Esophagus squamous epithelium (tissue), 5 donors: ENCODE data around the gene HOXA7. TPM values are rescaled to one million over a fixed set of nuclear protein-coding genes. Genes with fewer than 3 reads are reported as not detected.

Experiments used
- DNase-seq: peaks from one replicate; lab custom pipeline; 2025; lab: John Stamatoyannopoulos, UW
- H3K27ac ChIP-seq, 4 donors: fragments of 200-600 bp; sonication (generic); one replicate each; pipeline ENCODE4 v1.5.1; 2016 to 2019; ENCODE audit warnings: mild to moderate bottlenecking in 1 of 4
- H3K27me3 ChIP-seq, 4 donors: fragments of 200-600 bp; sonication (generic); 1 replicate in 3 of 4; 2 replicates in 1 of 4; pipeline versions ENCODE4 v1.5.1 to v1.6.0; 2017 to 2021; ENCODE audit warnings: antibody characterized with exemption in 1 of 4
- H3K36me3 ChIP-seq, 3 donors: fragments of 200-600 bp; sonication (generic); one replicate each; pipeline ENCODE4 v1.5.1; 2016 to 2019
- H3K4me1 ChIP-seq, 3 donors: fragments of 200-600 bp; sonication (generic); one replicate each; pipeline ENCODE4 v1.5.1; 2017 to 2019
- H3K4me3 ChIP-seq, 4 donors: fragments of 200-600 bp; sonication (generic); 1 replicate in 3 of 4; 2 replicates in 1 of 4; pipeline ENCODE4 v1.5.1; 2016 to 2019; ENCODE audit warnings: mild to moderate bottlenecking in 2 of 4, moderate library complexity in 1 of 4
- H3K9me3 ChIP-seq, 3 donors: fragments of 200-600 bp; sonication (generic); one replicate each; pipeline ENCODE4 v1.5.1; 2016 to 2019
- CTCF ChIP-seq, 6 experiments: fragments of 450-650 bp in 4 of 6; fragments of 200-600 bp in 2 of 6; sonication (generic) in 2 of 6; IDR thresholded peaks; one replicate each; pipeline ENCODE4 v1.5.1; 2016 to 2019; ENCODE audit warnings: antibody characterized with exemption in 6 of 6, mild to moderate bottlenecking in 4 of 6, moderate library complexity in 4 of 6
- POLR2A ChIP-seq, 4 donors: fragments of 450-650 bp; IDR thresholded peaks; one replicate each; pipeline ENCODE4 v1.6.1; 2017; ENCODE audit warnings: antibody characterized with exemption in 4 of 4, mild to moderate bottlenecking in 4 of 4, moderate library complexity in 3 of 4
- WGBS, 2 donors: methylation state at CpG; one replicate each; pipeline ENCODE4 v1.1.5; 2018; 5-methylcytosine and 5-hydroxymethylcytosine counted together
- intact Hi-C: fragments of 100-400 bp; cut with DNase I; formaldehyde crosslinking; loops from one replicate; pipeline ENCODE4 v1.15.0; 2022
- total RNA-seq, 4 donors: library from RNA; depleted of rRNA; stranded (reverse); fragments of >200 nt; gene quantifications; one replicate each; pipeline ENCODE4 v1.1.0, GENCODE V29; 2016
- donor health status: DM: yes; HTN: yes; CAD: no.

HOXA7 gene
- total RNA-seq, 4 donors from 2014 or later: 0.23 to 0.76 (median 0.48) TPM

- no peak overlapping the region for H3K27ac ChIP-seq
- H3K4me3 ChIP-seq: peak overlapping the region in 3 of 4 donors; percentile 5 to 49 (median 23)
- peaks cover 68 to 100% (median 85%) of the 10 kb centered on the region in 4 donors for H3K27me3 ChIP-seq
- intact Hi-C loops: loop anchor here (5.0 to 10.0 kb wide), 2 partner anchors 793 to 1315 kb away; no protein-coding TSS in a partner anchor
- H3K9me3 ChIP-seq: no peaks in the 10 kb centered on the region
- TF ChIP-seq CTCF (IDR thresholded peaks at IDR 0.05): no peak
- no peak for TF ChIP-seq POLR2A (IDR thresholded peaks at IDR 0.05)
- no peaks in the 10 kb centered on the region for H3K36me3 ChIP-seq
- DNase-seq: no peak
- H3K4me1 ChIP-seq: peaks cover 30 to 81% (median 50%) of the 10 kb centered on the region in 3 donors
- WGBS, 2 donors: 5 to 6% methylated on average over 27 to 28 of the region's 46 CpGs
Measured at GRCh38 chr7:27169658-27170425, 13.4 kb upstream of the HOXA7 start.

GRCh38 chr7:27168265-27168947 is 11.9 kb upstream of the HOXA7 start:
- no peak for DNase-seq
- Histone ChIP-seq H3K36me3 (no peaks in the 10 kb centered on the region), H3K27ac (no peak overlapping the region), H3K4me1 (peaks cover 28 to 77% (median 42%) of the 10 kb centered on the region in 3 donors), H3K27me3 (peaks cover 64 to 100% (median 85%) of the 10 kb centered on the region in 4 donors), H3K4me3 (no peak overlapping the region), H3K9me3 (no peaks in the 10 kb centered on the region)
- 37 to 52% methylated on average over 15 to 17 of the region's 25 CpGs for WGBS, 2 donors
- TF ChIP-seq CTCF (IDR thresholded peaks at IDR 0.05) (no peak), POLR2A (IDR thresholded peaks at IDR 0.05) (no peak)
- intact Hi-C loops: loop anchor here (5.0 to 10.0 kb wide), 2 partner anchors 791 to 1314 kb away; no protein-coding TSS in a partner anchor

- intact Hi-C loops: loop anchor here (5.0 to 10.0 kb wide), 2 partner anchors 791 to 1313 kb away; no protein-coding TSS in a partner anchor
- Histone ChIP-seq H3K36me3 (no peaks in the 10 kb centered on the region), H3K4me3 (no peak overlapping the region), H3K4me1 (peaks cover 25 to 72% (median 37%) of the 10 kb centered on the region in 3 donors), H3K9me3 (no peaks in the 10 kb centered on the region), H3K27ac (no peak overlapping the region), H3K27me3 (peaks cover 59 to 100% (median 84%) of the 10 kb centered on the region in 4 donors)
- TF ChIP-seq POLR2A (IDR thresholded peaks at IDR 0.05): no peak
- no peak for TF ChIP-seq CTCF (IDR thresholded peaks at IDR 0.05)
- no peak for DNase-seq
- WGBS, 2 donors: 40 to 47% methylated on average over 4 of the region's 4 CpGs
Measured at GRCh38 chr7:27167916-27168264, 11.4 kb upstream of the HOXA7 start.

- intact Hi-C loops: loop anchor here (5.0 to 10.0 kb wide), 2 partner anchors 790 to 1312 kb away; no protein-coding TSS in a partner anchor
- TF ChIP-seq CTCF (IDR thresholded peaks at IDR 0.05) (no peak), POLR2A (IDR thresholded peaks at IDR 0.05) (no peak)
- H3K36me3 ChIP-seq: no peaks in the 10 kb centered on the region
- DNase-seq: no peak
- H3K4me1 ChIP-seq: peaks cover 21 to 65% (median 32%) of the 10 kb centered on the region in 3 donors
- no peaks in the 10 kb centered on the region for H3K9me3 ChIP-seq
- WGBS, 2 donors: 22 to 38% methylated on average over 29 to 38 of the region's 50 CpGs
- H3K27ac ChIP-seq: no peak overlapping the region
- peak overlapping the region in 2 of 4 donors; percentile 41 to 51 for H3K4me3 ChIP-seq
- peaks cover 49 to 100% (median 77%) of the 10 kb centered on the region in 4 donors for H3K27me3 ChIP-seq
Measured at GRCh38 chr7:27166531-27167505, 10.3 kb upstream of the HOXA7 start.
